ENCODE measurements around the gene C5orf15.
"Not testable (repeated sequence)": the region's sequence is repeated elsewhere in the genome, so short reads cannot be mapped to it uniquely, and the experiment has no call there.

C5orf15 gene

DNA sequence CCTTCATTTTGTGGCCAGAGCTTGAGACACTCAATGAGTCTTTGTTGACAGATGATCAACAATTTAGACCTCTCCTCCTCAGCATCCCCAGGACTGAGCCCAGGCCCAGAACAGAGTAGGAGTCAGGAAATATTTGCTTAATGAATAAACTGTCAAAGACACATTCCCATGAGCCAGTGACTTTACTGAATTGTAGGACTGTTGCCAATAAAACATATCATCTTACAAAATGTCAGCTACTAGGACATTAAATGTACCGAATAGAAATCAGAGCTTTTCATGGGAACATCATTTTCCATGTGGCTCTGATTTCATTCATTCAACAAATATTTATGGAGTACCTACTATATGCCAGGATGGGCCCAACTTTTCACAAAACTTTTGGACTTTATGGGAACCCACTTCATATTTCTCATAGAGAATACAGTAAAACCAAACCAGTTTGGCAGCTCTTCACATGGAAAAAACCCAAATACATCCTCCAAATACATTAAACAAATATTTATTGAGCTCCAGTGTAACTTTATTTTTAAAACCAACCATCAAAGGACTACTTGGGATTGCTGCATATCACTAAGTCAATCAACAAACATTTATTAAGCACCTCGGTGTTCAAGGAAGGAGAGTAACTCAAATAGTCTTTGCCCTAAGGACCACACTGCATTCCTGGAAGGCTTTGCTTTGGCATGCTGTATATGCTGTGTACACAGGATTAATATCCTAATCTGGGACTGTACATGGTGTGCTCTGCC is 24.9 kb upstream of the C5orf15 start:
- no peak for DNase-seq

DNA sequence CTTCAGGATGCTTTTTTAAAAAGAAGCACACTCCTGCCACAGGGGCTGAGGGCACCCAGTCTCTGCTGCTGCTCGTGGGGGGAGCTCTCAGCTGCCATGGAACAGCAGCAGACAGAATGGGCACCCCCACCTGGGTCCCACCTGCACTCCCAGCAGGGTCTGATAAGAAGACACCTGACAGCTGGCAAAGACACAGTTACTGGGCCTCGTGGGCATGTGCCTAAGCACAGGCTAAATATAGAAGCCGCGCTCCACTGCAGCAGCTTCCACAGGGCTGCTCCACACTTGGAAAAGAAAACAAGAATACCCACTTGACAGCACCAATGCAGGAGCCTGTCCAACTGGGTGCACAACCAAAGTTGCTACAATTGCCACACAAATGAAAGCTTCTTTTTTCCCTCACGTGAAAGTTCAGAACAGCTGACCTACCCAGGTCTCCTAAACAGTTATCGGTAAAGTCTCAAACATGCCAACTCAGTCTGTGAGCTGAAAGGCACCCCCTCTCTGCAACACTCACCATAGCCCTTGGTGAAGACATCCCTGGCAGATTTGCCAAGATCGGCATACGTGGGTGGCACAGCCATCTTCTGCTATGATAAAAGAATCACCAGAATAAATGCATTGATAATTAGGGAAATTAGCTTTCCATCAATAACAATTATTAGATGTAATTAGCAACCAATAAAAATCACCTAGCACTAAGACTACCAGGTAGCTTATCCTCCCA is 24.2 kb upstream of the C5orf15 start:
- no peak for DNase-seq

- DNase-seq, result no peak
Observed at GRCh38 chr5:133991171-133991910, 22.9 kb upstream of the C5orf15 start.

- DNase-seq, result peak; percentile 46
Observed at GRCh38 chr5:133990396-133990795, 22.0 kb upstream of the C5orf15 start.

DNA sequence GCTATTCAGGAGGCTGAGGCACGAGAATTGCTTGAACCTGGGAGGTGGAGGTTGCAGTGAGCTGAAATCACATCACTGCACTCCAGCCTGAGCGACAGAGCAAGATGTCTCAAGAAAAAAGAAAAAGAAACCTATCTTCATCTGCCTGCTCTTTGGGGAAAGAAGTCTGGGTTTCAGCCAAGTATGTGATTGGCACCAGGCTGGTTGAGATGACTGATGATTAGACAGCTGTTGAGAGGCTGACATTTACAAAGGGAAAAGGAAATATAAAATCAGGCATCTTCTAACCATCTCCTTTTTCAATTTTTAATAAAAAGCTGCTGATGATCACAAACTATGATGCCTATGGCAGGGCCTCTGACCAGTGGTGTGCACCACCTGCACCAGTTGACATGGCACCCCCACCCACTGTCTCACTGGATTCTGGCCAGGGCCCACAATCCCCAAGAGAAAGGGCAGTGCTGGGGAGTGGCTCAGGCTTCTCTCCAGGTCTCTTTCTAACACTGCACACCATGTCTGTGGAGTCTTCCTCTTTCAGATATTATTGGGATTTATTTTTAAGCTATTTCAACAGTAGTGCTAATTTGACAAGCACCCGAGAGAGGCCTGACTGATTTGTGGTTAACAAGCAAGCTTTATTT is 17.2 kb upstream of the C5orf15 start:
- DNase-seq, result no peak

- no peak for DNase-seq
Observed at GRCh38 chr5:133983674-133984073, 15.2 kb upstream of the C5orf15 start.

- no peak for DNase-seq
Observed at GRCh38 chr5:133981714-133982113, 13.3 kb upstream of the C5orf15 start.

DNA sequence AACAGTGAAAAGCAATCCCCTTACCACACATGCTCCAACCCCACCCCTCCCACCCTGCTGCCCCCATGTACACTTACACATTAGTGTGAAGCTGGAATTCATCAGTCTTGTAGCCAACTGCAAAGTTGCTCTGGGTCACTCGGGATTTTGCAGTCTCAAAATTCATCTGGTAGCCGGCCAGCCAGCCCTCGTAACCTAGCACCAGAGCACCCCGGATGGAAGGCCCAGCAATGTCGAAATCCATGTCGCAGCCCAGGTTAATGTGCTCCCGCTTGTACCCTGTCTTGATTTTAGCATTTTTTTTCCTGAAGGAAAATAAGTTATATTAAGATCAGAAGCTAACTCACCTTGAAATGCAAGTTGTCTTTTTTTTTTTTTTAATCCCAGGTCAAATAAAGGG is 12.2 kb upstream of the C5orf15 start:
- no peak for DNase-seq

DNA sequence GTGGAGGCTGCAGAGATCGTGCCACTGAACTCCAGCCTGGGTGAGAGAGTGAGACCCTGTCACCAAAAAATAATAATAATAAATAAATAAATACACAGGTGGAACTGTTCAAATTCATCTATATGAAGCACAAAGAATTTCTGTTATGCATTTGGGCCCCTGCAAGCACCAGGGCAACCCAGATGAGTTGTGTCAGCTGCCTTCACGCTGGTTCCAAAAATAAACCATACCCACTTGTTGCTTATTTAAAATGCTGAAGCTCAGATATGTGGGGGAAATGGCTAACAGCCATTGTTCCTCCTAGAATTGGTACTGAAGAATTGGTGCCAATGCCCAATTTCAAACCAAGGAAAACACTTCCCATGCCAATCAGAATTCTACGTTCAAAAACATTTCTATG is 10.5 kb upstream of the C5orf15 start:
- no peak for DNase-seq

DNA sequence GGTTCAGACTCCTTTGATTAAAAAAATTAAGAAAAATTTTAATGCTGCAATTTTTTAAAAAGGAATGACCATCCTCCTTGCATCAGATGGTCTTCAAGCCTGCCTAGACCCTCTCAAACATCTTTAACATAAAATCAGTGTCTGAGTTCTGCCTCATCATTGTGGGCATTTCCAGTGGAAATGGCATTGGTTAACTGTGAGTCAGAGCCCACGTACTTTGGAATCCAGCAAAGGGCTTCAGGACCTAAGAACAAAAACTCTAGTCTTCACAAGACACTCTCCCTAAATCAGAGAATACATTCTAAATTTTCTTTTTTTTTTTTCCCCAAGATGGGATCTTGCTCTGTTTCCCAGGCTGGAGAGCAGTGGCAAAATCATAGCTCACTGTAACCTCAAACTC is 9.4 kb upstream of the C5orf15 start:
- DNase-seq, result no peak

- DNase-seq, result no peak
Observed at GRCh38 chr5:133977161-133977787, 8.8 kb upstream of the C5orf15 start.

DNA sequence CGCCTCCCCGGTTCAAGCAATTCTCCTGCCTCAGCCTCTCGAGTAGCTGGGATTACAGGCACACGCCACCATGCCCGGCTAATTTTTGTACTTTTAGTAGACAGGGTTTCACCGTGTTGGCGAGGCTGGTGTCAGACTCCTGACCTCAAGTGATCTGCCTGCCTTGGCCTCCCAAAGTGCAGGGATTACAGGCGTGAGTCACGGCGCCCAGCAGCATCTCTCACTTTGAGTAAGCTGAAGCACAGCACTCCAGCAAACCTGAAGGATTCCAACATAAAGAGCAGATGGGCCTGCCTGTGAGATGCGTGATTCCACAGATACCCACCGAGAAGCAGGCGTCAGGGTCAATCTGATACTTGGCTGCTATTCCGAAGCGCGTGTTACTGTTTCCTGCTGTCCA is 7.1 kb upstream of the C5orf15 start:
- DNase-seq, result not testable (repeated sequence)

DNA sequence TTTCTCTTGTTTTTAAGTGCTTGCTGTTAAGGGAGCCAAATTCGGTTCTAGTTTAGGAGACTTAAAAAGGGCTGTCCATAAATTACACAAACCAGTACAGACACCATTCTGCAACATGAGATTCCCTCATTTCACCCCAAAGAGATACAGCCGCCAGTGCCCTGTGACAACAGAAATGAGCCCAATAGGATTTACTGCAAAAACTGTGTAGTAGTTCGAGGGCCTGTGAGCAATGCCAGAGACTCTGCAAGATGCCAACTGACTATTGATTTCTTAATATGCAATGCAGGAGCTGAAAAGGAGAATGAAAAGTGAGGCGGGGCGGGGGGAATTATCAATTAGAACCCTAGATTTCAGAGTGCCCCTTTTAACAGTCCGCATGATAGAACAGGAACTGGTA is 5.7 kb upstream of the C5orf15 start:
- no peak for DNase-seq

DNA sequence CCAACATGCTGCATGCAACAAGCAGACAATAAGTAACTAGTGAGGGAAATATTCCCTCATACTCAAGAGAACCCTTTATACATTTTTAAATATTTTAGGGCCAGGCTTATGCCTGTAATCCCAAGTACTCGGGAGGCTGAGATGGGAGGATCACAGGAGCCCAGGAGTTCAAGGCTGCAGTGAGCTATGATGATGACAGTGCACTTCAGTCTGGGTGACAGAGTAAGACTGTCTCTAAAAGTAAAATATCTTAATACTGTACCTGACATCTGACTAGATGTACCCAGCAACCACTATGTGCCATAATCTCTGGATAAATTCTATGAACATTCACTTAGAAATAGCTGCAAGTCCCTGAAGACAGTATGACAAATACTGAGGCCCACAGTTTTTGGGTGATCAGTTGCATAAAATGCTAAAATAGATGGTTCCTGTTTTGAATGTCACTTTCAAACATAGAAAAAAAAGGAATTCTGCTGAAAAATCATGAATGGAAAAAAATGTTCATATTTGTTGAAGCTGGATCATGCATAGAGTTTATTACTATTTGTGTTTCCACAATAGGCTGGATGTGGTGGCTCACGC is 2.0 kb upstream of the C5orf15 start:
- no peak for DNase-seq

DNA sequence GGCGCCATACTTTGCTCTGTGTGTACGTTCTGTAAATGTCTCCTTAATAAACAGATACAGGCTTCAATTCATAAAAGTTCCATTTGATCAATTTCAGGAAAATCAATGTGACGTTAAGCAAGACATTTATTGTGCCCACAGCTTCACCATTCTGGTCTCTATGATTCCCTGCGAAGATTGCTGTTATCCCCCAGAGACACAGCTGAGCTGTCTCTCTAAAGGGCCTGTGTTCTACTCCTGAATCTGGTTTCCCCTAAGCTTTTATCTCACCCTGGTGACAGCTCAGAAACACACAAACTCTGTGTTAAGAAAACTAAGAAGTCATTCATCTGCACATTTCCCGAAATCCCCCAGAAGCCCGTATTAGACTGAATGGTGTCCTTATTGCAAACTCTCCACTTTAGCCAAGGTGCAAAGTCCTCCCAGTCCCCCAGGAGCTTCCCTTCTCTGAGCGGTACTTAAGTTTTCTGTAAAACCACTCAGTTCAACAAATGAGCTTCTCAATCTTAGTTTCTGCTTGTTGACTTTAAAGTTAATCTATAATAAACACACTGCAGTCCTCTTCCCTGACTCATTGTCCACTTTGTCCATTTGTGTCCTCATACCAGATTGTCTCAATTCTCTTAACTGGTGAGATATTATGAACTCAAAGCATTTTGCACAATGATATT is 1.4 kb upstream of the C5orf15 start:
- DNase-seq, result no peak

DNA sequence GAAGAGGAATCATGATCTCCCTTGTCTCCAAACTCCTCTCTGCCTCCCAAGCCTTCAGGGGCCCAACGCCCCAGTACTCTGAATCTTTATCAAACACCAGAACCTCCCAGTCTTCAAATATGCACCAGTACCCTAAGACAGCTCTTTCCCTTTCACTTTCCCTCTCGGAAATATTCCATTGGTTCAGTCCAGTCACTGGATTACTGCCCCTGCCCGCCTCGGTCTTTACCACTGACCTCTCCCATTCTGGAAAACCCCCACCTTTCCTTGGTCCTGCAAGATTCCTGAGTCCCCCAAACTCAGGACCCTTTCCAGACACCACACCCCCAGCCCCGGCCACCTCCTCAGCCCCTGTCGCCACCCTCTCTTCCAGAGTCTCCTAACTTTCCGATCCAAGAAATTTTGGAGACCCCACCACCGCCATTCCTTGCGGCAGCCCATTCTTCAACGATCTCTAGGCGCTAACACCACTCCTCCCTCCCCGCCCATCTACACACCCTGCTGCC is 674 bp downstream of the C5orf15 start:
- no peak for DNase-seq

GRCh38 chr5:133967124-133967523 is 1.3 kb downstream of the C5orf15 start:
- DNase-seq, result no peak

DNA sequence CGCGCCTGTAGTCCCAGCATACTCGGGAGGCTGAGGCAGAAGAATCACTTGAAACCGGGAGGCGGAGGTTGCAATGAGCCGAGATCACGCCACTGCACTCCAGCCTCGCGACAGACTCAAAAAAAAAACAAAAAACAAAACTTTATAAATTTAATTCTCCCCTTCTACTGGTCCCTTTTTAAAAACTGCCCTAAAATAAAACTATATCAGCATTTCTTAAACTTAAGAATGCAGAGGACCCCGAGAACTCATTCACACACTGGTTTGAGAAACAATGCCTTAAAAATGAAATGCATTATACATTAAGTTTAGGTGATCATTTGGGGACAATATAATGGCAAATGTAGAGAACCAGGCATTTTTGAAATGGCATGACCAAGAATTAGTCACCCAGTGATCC is 2.3 kb downstream of the C5orf15 start:
- DNase-seq, result no peak

DNA sequence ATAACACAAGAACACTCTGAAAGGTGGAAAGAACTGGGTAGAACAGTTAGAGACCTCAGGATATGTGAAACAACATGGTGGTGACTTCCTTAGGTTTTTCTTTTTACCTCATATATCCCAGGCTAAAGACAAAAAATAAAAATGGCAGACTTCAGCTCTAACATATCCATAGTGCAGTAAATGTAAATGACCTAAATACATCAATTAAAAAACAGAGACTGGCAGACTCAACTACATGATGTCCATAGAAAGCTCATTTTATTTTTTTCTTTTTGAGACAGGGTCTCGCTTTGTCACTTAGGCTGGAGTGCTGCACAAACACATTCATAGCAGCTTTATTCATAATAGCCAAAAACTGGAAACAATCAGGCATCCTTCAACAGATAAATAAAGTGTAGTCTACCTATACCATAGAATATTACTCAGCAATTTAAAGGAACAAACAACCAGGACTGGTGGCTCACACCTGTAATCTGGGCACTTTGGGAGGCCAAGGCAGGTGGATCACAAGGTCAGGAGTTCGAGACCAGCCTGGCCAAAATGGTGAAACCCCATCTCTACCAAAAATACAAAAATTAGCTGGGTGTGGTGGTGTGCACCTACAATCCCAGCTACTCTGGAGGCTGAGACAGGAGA is 4.8 kb downstream of the C5orf15 start:
- DNase-seq, result no peak

DNA sequence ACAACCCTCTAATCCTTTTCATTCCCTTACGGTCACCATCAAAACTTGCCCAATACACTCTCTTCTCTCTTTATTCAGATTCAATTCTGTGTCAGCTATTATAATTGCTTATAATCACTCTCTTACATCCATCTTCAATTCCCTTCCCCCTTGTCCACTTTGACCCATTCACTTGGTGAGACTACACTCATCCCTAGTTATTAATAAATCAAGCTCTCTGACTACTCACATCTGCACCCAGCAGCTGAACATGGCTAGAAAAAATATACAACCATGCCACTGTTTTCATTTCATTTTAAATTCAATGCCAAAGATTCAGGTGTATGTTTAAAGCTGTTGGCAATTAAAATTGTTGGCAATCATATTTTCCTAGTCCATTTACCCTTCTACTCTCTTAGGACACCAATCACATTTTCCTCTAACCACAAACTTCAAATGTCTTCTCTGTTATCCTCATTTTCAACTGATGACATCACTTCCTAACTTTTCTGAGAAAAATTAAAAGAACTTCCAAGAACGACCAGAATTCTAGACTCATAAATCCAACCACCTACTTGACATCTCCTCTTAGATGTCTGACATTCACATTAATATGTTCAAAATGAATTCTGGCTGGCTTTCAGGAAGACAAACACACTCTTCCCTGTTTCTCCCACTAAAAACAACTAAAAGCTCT is 5.5 kb downstream of the C5orf15 start:
- no peak for DNase-seq

DNA sequence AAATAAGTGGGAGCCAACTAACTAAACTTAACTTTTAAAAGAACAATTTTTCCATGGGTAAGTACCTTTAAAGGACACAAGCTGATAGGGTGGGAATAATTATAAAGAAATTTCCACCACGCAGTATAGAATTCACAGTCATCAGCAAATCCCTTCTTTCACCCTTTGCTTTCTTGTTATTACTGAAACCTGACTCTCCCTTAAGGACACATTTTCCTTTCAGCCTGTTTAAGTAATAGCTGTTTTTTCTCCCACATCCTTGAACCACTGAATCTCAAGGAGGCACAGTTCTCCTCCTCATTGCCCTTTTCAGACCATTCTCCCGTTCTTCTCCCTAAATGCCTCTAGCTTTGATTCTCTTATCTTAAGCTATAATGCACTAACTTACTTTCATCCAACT is 6.3 kb downstream of the C5orf15 start:
- no peak for DNase-seq
